Measurements from ENCODE around the gene ZNF446.
"Not testable (repeated sequence)": the region's sequence is repeated elsewhere in the genome, so short reads cannot be mapped to it uniquely, and the experiment has no call there.

ZNF446 gene

GRCh38 chr19:58475714-58476497 is at the start of gene ZNF446:
Gene ZNF446 (plus strand): TSS chr19:58476352. CDS start chr19:58477219, 867 bp downstream.
- peak; percentile 87 to 94 for DNase-seq (ENCODE audit: low read depth in 1 of 2, low spot score in 1 of 2)

- DNase-seq (ENCODE audit: low read depth in 1 of 2, low spot score in 1 of 2): no peak
Measured at GRCh38 chr19:58428617-58429016, 47.5 kb upstream of the ZNF446 start.

- no peak for DNase-seq (ENCODE audit: low read depth in 1 of 2, low spot score in 1 of 2)
Measured at GRCh38 chr19:58429745-58430144, 46.4 kb upstream of the ZNF446 start.

- DNase-seq (ENCODE audit: low read depth in 1 of 2, low spot score in 1 of 2): no peak
Measured at GRCh38 chr19:58434217-58434616, 41.9 kb upstream of the ZNF446 start.

GRCh38 chr19:58439576-58440554 is 36.3 kb upstream of the ZNF446 start, which contains the start of gene ZNF132:
Gene ZNF132 (minus strand): TSS chr19:58440153. CDS start chr19:58439821, 332 bp downstream.
- DNase-seq (ENCODE audit: low read depth in 1 of 2, low spot score in 1 of 2): peak; percentile 78 to 96

GRCh38 chr19:58440556-58440955 is 35.6 kb upstream of the ZNF446 start:
- no peak for DNase-seq (ENCODE audit: low read depth in 1 of 2, low spot score in 1 of 2)

- not testable (repeated sequence) for DNase-seq (ENCODE audit: low read depth in 1 of 2, low spot score in 1 of 2)
Measured at GRCh38 chr19:58442986-58443385, 33.2 kb upstream of the ZNF446 start.

GRCh38 chr19:58448860-58449259 is 27.3 kb upstream of the ZNF446 start:
- DNase-seq (ENCODE audit: low read depth in 1 of 2, low spot score in 1 of 2): not testable (repeated sequence)

GRCh38 chr19:58449980-58450379 is 26.2 kb upstream of the ZNF446 start:
- not testable (repeated sequence) for DNase-seq (ENCODE audit: low read depth in 1 of 2, low spot score in 1 of 2)

GRCh38 chr19:58450856-58451357 is 25.2 kb upstream of the ZNF446 start:
- no peak for DNase-seq (ENCODE audit: low read depth in 1 of 2, low spot score in 1 of 2)

- DNase-seq (ENCODE audit: low read depth in 1 of 2, low spot score in 1 of 2): peak; percentile 89 to 95
Measured at GRCh38 chr19:58451358-58452101, 24.6 kb upstream of the ZNF446 start, which contains the start of gene ZNF324B. Gene ZNF324B (plus strand): TSS chr19:58451622. CDS start chr19:58453702, 2,080 bp downstream.

- no peak for DNase-seq (ENCODE audit: low read depth in 1 of 2, low spot score in 1 of 2)
Measured at GRCh38 chr19:58453743-58454142, 22.4 kb upstream of the ZNF446 start.

GRCh38 chr19:58455306-58455705 is 20.8 kb upstream of the ZNF446 start:
- no peak for DNase-seq (ENCODE audit: low read depth in 1 of 2, low spot score in 1 of 2)

GRCh38 chr19:58456111-58456510 is 20.0 kb upstream of the ZNF446 start:
- no peak for DNase-seq (ENCODE audit: low read depth in 1 of 2, low spot score in 1 of 2)

GRCh38 chr19:58460039-58460438 is 16.1 kb upstream of the ZNF446 start:
- DNase-seq (ENCODE audit: low read depth in 1 of 2, low spot score in 1 of 2): no peak

- no peak for DNase-seq (ENCODE audit: low read depth in 1 of 2, low spot score in 1 of 2)
Measured at GRCh38 chr19:58466089-58466759, 9.9 kb upstream of the ZNF446 start.

GRCh38 chr19:58466760-58467589 is 9.2 kb upstream of the ZNF446 start, which contains the start of gene ZNF324:
Gene ZNF324 (plus strand): TSS chr19:58467080. CDS start chr19:58469186, 2,106 bp downstream.
- peak; percentile 90 to 96 for DNase-seq (ENCODE audit: low read depth in 1 of 2, low spot score in 1 of 2)

- DNase-seq (ENCODE audit: low read depth in 1 of 2, low spot score in 1 of 2): no peak
Measured at GRCh38 chr19:58468216-58468839, 7.8 kb upstream of the ZNF446 start.

Measured in activated CD4-positive, alpha-beta T cell treated with anti-CD3 and anti-CD28 coated beads, Interleukin-2, amount 50 U/mL, for 24 hours (primary cell).